HepG2 (cell line): ENCODE measurements around the gene SF1. TPM values are rescaled to one million over a fixed set of nuclear protein-coding genes. Genes with fewer than 3 reads are reported as not detected.
A peak's percentile ranks its signal among the peaks of the same experiment; 100 is the strongest.

Experiments
- ATAC-seq: fragments of 200-7000 bp; cut with Tn5 transposase; 3 replicates; pipeline ENCODE4 v1.9.1; 2020; ENCODE audit warnings: mild to moderate bottlenecking, moderate library complexity
- BruUV-seq: library from RNA; stranded (reverse); fragments of 400-500 nt; replicated peaks from 2 replicates; lab custom pipeline; 2021; lab: Mats Ljungman, UMichigan
- CTCF ChIA-PET: fragments of 300-600 bp; formaldehyde crosslinking; extraction: SDS; loops from one replicate; lab custom pipeline; 2021; ENCODE audit warnings: low total read pairs, inconsistent platforms, low intra/inter-chr PET ratio; lab: Yijun Ruan, JAX
- POLR2A ChIA-PET: fragments of 350-600 bp; sonication (Branson Sonifier 250); formaldehyde crosslinking; loops from one replicate; lab custom pipeline; 2020; ENCODE audit warnings: antibody characterized with exemption, inconsistent platforms; lab: Yijun Ruan, JAX
- DNase-seq: peaks from one replicate; pipeline ENCODE4 v3.0.0-alpha.2; 2015; ENCODE audit warnings: low spot score
- FAIRE-seq: peaks from 3 replicates; lab custom pipeline; 2011; peaks lifted over from hg19 to GRCh38; lab: Jason Lieb, UNC
- H2AFZ ChIP-seq: one replicate; pipeline ENCODE4 v1.6.1; 2011; ENCODE audit warnings: low read length, inconsistent platforms
- H3K27ac ChIP-seq: fragments of 300-600 bp; 3 replicates; pipeline ENCODE4 v1.8.0; 2011; ENCODE audit warnings: mixed run types, mild to moderate bottlenecking, mixed read lengths, low read length, inconsistent platforms; ENCODE audit not compliant: insufficient read depth; ENCODE audit errors: extremely low read length
- H3K27me3 ChIP-seq, 2 experiments: fragments of 200-600 bp in 1 of 2; 2 replicates in 1 of 2; 3 replicates in 1 of 2; pipeline versions ENCODE4 v1.6.0 to v1.8.0; 2011; ENCODE audit warnings: low read length in 2 of 2, mild to moderate bottlenecking in 2 of 2, moderate library complexity in 2 of 2, inconsistent platforms in 1 of 2; ENCODE audit not compliant: insufficient read depth in 2 of 2, control insufficient read depth in 1 of 2
- H3K36me3 ChIP-seq, 2 experiments: fragments of 200-600 bp in 1 of 2; replicated peaks in 1 of 2; 2 replicates in 1 of 2; 3 replicates in 1 of 2; pipeline versions ENCODE4 v1.5.1 to v1.8.0; 2011; ENCODE audit warnings: low read length in 2 of 2, inconsistent platforms in 1 of 2; ENCODE audit not compliant: insufficient read depth in 2 of 2, control insufficient read depth in 1 of 2
- H3K4me1 ChIP-seq: 2 replicates; pipeline ENCODE4 v1.5.1; 2012; ENCODE audit warnings: low read length, inconsistent platforms; ENCODE audit not compliant: insufficient read depth
- H3K4me2 ChIP-seq: 2 replicates; pipeline ENCODE4 v1.6.0; 2011; ENCODE audit warnings: low read depth, low read length, inconsistent platforms
- H3K4me3 ChIP-seq, 3 experiments: fragments of 200-600 bp in 1 of 3; sonication (generic), shearing (Covaris generic) in 1 of 3; replicated peaks in 1 of 3; 2 replicates each; pipeline ENCODE4 v1.5.1; 2011 to 2016; ENCODE audit warnings: low read length in 3 of 3, inconsistent platforms in 2 of 3, low read depth in 2 of 3, mild to moderate bottlenecking in 2 of 3, control low read depth in 1 of 3, mixed read lengths in 1 of 3; ENCODE audit not compliant: insufficient read depth in 1 of 3
- H3K79me2 ChIP-seq: one replicate; pipeline ENCODE4 v1.6.1; 2011; ENCODE audit warnings: low read length, inconsistent platforms; ENCODE audit not compliant: insufficient read depth
- H3K9ac ChIP-seq: 2 replicates; pipeline ENCODE4 v1.6.0; 2011; ENCODE audit warnings: mild to moderate bottlenecking, low read depth, low read length, inconsistent platforms; ENCODE audit not compliant: insufficient read depth
- H3K9me3 ChIP-seq: 2 replicates; pipeline ENCODE4 v1.5.1; 2012; ENCODE audit warnings: mild to moderate bottlenecking, low read length
- H4K20me1 ChIP-seq: 2 replicates; pipeline ENCODE4 v1.6.0; 2011; ENCODE audit warnings: inconsistent platforms, mild to moderate bottlenecking, low read length, moderate library complexity; ENCODE audit not compliant: insufficient read depth
- ARID5B ChIP-seq: IDR thresholded peaks from 2 replicates; pipeline ENCODE4 v1.4.0; 2020; ENCODE audit warnings: mild to moderate bottlenecking, missing genetic modification reagents
- HMGXB4 ChIP-seq, 2 experiments: sonication (generic) in 1 of 2; formaldehyde crosslinking in 1 of 2; IDR thresholded peaks; 2 replicates each; pipeline versions ENCODE4 v1.4.0 to v1.6.1; 2018 to 2020; ENCODE audit warnings: missing genetic modification reagents in 2 of 2, borderline replicate concordance in 1 of 2, low read depth in 1 of 2, mild to moderate bottlenecking in 1 of 2, missing biosample characterization in 1 of 2
- RXRA ChIP-seq: sonication (generic); formaldehyde crosslinking; IDR thresholded peaks from 2 replicates; pipeline ENCODE4 v1.5.1; 2020; ENCODE audit warnings: missing genetic modification reagents
- SIN3B ChIP-seq: fragments of 150-350 bp; IDR thresholded peaks from 2 replicates; pipeline ENCODE4 v1.6.1; 2014; ENCODE audit warnings: low read length
- ZFP41 ChIP-seq: sonication (generic); formaldehyde crosslinking; IDR thresholded peaks from 2 replicates; pipeline ENCODE4 v1.4.0; 2020; ENCODE audit warnings: mild to moderate bottlenecking, missing genetic modification reagents, borderline replicate concordance
- WGBS: methylation state at CpG from one replicate; pipeline ENCODE4 v1.1.6; 2017; ENCODE audit warnings: low lambda C conversion rate; 5-methylcytosine and 5-hydroxymethylcytosine counted together
- in situ Hi-C: cut with HindIII; loops from 2 replicates; pipeline ENCODE4 v1.10.0; 2017; ENCODE audit warnings: low pct_unique_long_range_greater_than_20kb; ENCODE audit not compliant: extremely low pct_ligation_motif_present
- intact Hi-C: fragments of 100-400 bp; cut with micrococcal nuclease; formaldehyde crosslinking; loops from one replicate; pipeline ENCODE4 v1.10.0; 2022; ENCODE audit not compliant: unreplicated experiment
- polyA plus RNA-seq, 8 experiments: library from polyadenylated mRNA; depleted of rRNA in 3 of 8; stranded (reverse) in 7 of 8; unstranded in 1 of 8; fragments of >200 nt; fragmentation: Illumina TruSeq in 4 of 8; extraction: Trizol in 4 of 8; gene quantifications; 2 replicates each; pipeline versions ENCODE4 v1.2.1 to v1.2.3, GENCODE V29; 2011 to 2016; ENCODE audit warnings: low read depth in 4 of 8, missing spikeins in 1 of 8, mixed read lengths in 1 of 8; ENCODE audit not compliant: insufficient read depth in 1 of 8
- total RNA-seq, 5 experiments: library from RNA; depleted of rRNA; stranded (reverse); fragments of >200 nt; fragmentation: Illumina TruSeq; extraction: Trizol; gene quantifications; 2 replicates each; pipeline ENCODE4 v1.2.3, GENCODE V29; 2016; ENCODE audit warnings: low read depth in 1 of 5

Gene SF1
- total and polyA plus RNA-seq, 2 of the 13 experiments (the other 11 are each of a cell fraction or from before 2014, with no cell fraction given), result 55.5 to 70.4 TPM

DNA sequence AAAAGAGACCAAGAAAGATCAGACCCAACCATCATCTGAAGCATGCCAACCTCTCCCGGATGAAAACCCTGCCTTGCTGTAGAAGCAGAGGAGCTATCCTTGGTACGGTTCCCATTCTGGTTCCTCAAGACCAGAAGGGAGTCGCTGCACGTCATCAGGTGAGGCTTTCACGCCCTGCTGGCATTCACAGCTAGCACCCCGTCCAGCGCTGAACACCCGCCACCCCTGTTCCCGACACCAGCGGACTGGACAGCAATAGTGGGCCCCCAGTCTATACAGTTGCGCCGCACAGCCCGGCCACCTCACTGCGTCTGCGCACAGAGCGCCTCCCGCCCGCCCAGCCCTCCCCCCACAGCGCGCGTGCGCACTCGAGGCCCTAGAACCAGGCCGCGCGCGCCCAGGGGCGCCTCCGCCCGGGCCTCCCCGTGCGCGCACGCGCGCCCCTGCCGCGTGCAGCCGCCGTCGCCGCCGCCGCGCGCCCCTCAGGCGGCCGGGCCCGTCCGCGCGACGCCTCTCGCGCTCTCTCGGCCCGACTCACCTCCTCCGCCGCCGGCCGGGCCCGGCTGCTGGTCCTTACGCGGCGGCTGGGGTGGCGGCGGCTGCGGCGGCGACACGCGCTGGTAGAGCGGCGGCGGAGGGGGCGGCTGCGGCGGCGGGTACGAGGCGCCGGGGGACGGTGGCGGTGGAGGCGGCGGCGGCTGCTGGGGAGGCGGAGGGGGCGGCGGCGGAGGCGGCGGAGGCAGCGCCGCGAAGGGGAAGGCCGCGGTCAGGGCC, 706 bp downstream of the SF1 start (continued):
- TF ChIP-seq RXRA (CRISPR knock-in tag), result 0 out of 2 replicates have a peak, but pooled peaks have one; percentile 29

- Histone ChIP-seq H3K4me2 (peak overlapping the region; percentile 95), H3K36me3 (peaks cover 28 to 54% of the 10 kb centered on the region in 2 experiments), H3K79me2 (peaks cover 54% of the 10 kb centered on the region), H3K9me3 (no peaks in the 10 kb centered on the region), H3K4me1 (peaks cover 52% of the 10 kb centered on the region), H3K4me3 (peak overlapping the region; percentile 94 to 98 (median 94)), H2AFZ (no peak overlapping the region), H4K20me1 (peaks cover 56% of the 10 kb centered on the region), H3K9ac (peak overlapping the region; percentile 89), H3K27ac (peak overlapping the region; percentile 42), H3K27me3 (no peaks in the 10 kb centered on the region; a peak in 1 of 5 replicates)
- intact Hi-C loops (no loop called here), in situ Hi-C loops (no loop called here)
- no peak for FAIRE-seq
- DNase-seq, result no peak
- ChIA-PET CTCF (no interaction called here), POLR2A (interaction anchor here (0.9 to 1.1 kb wide), 3 partner anchors 11 to 16 kb away, joined by 3 read pairs; no protein-coding TSS in a partner anchor)
- BruUV-seq, result TSS peak; percentile 45
- 21% methylated on average over 3 of the region's 3 CpGs for WGBS
- no peak for ATAC-seq
- TF ChIP-seq HMGXB4 (CRISPR knock-in tag; IDR thresholded peaks at IDR 0.05; ENCODE audit: borderline replicate concordance in 1 of 2, low read depth in 1 of 2) (0 out of 4 replicates have a peak, but pooled peaks of 1 of the 2 experiments have one; percentile 45), ZFP41 (CRISPR knock-in tag) (no peak), SIN3B (no peak), ARID5B (CRISPR knock-in tag) (no peak)
These were observed 1.5 kb downstream of the SF1 start for GRCh38 chr11:64776875-64777274.
